WTC11 (cell line): Measurements from ENCODE around the gene SLC6A16. TPM values are rescaled to one million over a fixed set of nuclear protein-coding genes. Genes with fewer than 3 reads are reported as not detected.

Experiments used
- AFF4 ChIP-seq: sonication (generic); formaldehyde crosslinking; IDR thresholded peaks from 2 replicates; pipeline ENCODE4 v1.8.1; 2023; ENCODE audit warnings: mild to moderate bottlenecking, missing genetic modification reagents, borderline replicate concordance
- AR ChIP-seq: fragments of 250-450 bp; sonication (Bioruptor Pico); IDR thresholded peaks from 2 replicates; pipeline ENCODE4 v1.9.0; 2021; ENCODE audit warnings: mild to moderate bottlenecking
- ATF6 ChIP-seq: sonication (generic); formaldehyde crosslinking; IDR thresholded peaks from 2 replicates; pipeline ENCODE4 v1.8.1; 2023; ENCODE audit warnings: mild to moderate bottlenecking, missing genetic modification reagents
- CBFB ChIP-seq: sonication (generic); formaldehyde crosslinking; IDR thresholded peaks from 2 replicates; pipeline ENCODE4 v1.8.1; 2022; ENCODE audit warnings: mild to moderate bottlenecking, low read depth, missing genetic modification reagents
- CREB1 ChIP-seq: sonication (generic); formaldehyde crosslinking; IDR thresholded peaks from 2 replicates; pipeline ENCODE4 v1.8.0; 2023; ENCODE audit warnings: mild to moderate bottlenecking, missing genetic modification reagents
- ERG ChIP-seq: fragments of 250-450 bp; sonication (Bioruptor Pico); IDR thresholded peaks from 2 replicates; pipeline ENCODE4 v1.8.0; 2021; ENCODE audit warnings: mild to moderate bottlenecking
- FOXK1 ChIP-seq: sonication (generic); formaldehyde crosslinking; IDR thresholded peaks from 2 replicates; pipeline ENCODE4 v1.8.0; 2022; ENCODE audit warnings: mild to moderate bottlenecking, moderate library complexity, missing genetic modification reagents
- FOXP1 ChIP-seq: sonication (generic); formaldehyde crosslinking; IDR thresholded peaks from 2 replicates; pipeline ENCODE4 v1.8.0; 2022; ENCODE audit warnings: missing genetic modification reagents, mild to moderate bottlenecking, moderate library complexity, borderline replicate concordance
- IRF2 ChIP-seq: sonication (generic); formaldehyde crosslinking; IDR thresholded peaks from 2 replicates; pipeline ENCODE4 v1.8.0; 2022; ENCODE audit warnings: low read depth, missing genetic modification reagents, borderline replicate concordance
- MYBL2 ChIP-seq: sonication (generic); formaldehyde crosslinking; IDR thresholded peaks from 2 replicates; pipeline ENCODE4 v1.8.1; 2023; ENCODE audit warnings: mild to moderate bottlenecking, moderate library complexity, missing genetic modification reagents
- NR3C1 ChIP-seq: sonication (generic); formaldehyde crosslinking; conservative IDR thresholded peaks from 2 replicates; pipeline ENCODE4 v1.8.1; 2023; ENCODE audit warnings: low read depth, mild to moderate bottlenecking, missing genetic modification reagents
- PRRX2 ChIP-seq: fragments of 250-450 bp; sonication (Bioruptor Pico); IDR thresholded peaks from 2 replicates; pipeline ENCODE4 v1.8.0; 2021; ENCODE audit warnings: mild to moderate bottlenecking
- RORB ChIP-seq: fragments of 250-450 bp; sonication (Bioruptor Pico); IDR thresholded peaks from 2 replicates; pipeline ENCODE4 v1.9.0; 2021; ENCODE audit warnings: mild to moderate bottlenecking
- TEAD4 ChIP-seq: sonication (generic); formaldehyde crosslinking; IDR thresholded peaks from 2 replicates; pipeline ENCODE4 v1.8.0; 2022; ENCODE audit warnings: mild to moderate bottlenecking, missing genetic modification reagents
- ZBTB43 ChIP-seq: sonication (generic); formaldehyde crosslinking; IDR thresholded peaks from 2 replicates; pipeline ENCODE4 v1.8.1; 2023; ENCODE audit warnings: mild to moderate bottlenecking, missing genetic modification reagents
- ZNF138 ChIP-seq: sonication (generic); formaldehyde crosslinking; conservative IDR thresholded peaks from 2 replicates; pipeline ENCODE4 v1.8.1; 2022; ENCODE audit warnings: mild to moderate bottlenecking, moderate library complexity, missing genetic modification reagents
- ZNF219 ChIP-seq: sonication (generic); formaldehyde crosslinking; IDR thresholded peaks from 2 replicates; pipeline ENCODE4 v1.8.0; 2023; ENCODE audit warnings: missing genetic modification reagents, mild to moderate bottlenecking, borderline replicate concordance
- ZNF423 ChIP-seq: fragments of 250-450 bp; sonication (Bioruptor Pico); IDR thresholded peaks from 2 replicates; pipeline ENCODE4 v2.1.2; 2022; ENCODE audit warnings: mild to moderate bottlenecking, moderate library complexity
- total RNA-seq: library from RNA; stranded (reverse); gene quantifications from 3 replicates; pipeline ENCODE4 v1.2.3, GENCODE V29; 2021
- TF ChIP-seq, protein P1 (sequence below): sonication (generic); formaldehyde crosslinking; IDR thresholded peaks from 2 replicates; pipeline ENCODE4 v1.8.0; 2023; ENCODE audit warnings: mild to moderate bottlenecking, missing genetic modification reagents
- TF ChIP-seq, protein P2 (sequence below): fragments of 250-450 bp; sonication (Bioruptor Pico); IDR thresholded peaks from 2 replicates; pipeline ENCODE4 v1.9.0; 2021; ENCODE audit warnings: mild to moderate bottlenecking
- TF ChIP-seq, protein P3 (sequence below): sonication (generic); formaldehyde crosslinking; IDR thresholded peaks from 2 replicates; pipeline ENCODE4 v1.8.0; 2022; ENCODE audit warnings: mild to moderate bottlenecking, missing genetic modification reagents
- TF ChIP-seq, protein P4 (sequence below): sonication (generic); formaldehyde crosslinking; IDR thresholded peaks from 2 replicates; pipeline ENCODE4 v1.8.0; 2022; ENCODE audit warnings: mild to moderate bottlenecking, missing genetic modification reagents

The SLC6A16 gene
- total RNA-seq, 1 experiment from 2014 or later = 1.5 TPM

DNA sequence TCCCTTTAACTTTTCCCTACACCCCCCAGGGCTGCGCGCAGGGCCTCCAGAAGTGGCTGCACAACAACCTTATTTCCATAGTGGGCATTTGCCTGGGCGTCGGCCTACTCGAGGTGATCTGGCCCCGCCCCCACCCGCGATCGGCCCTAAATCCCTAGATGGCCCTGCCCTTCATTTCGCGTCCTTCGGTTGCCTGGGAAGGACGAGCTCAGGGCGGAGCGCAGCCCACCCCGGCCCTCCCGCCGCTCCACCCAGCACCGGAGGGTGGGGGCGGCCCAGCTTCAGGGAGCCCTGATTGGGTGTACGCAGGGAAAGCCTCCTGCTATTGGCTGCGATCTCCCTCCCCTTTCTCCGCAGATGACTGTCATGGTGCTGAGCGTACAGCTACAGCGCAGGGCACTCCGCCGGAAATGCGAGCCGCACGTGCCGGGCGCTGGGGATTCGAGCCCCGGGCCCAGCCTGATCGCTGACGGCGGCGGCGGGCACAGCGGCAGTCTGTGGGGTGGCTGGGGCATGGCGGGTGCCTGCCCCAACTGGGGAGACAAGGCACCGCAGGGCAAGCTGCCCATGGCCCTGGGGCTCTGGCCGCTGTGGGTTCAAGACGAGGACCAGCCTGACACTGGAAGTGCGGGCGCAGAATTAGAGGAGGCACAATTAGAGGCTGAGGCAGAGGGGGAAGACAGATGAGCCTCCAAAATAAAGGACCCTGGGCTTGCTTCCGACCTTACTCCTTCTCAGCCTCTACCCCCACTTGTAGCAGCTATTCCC, 14.5 kb upstream of the SLC6A16 start (continued):
- TF ChIP-seq, protein P1, sequence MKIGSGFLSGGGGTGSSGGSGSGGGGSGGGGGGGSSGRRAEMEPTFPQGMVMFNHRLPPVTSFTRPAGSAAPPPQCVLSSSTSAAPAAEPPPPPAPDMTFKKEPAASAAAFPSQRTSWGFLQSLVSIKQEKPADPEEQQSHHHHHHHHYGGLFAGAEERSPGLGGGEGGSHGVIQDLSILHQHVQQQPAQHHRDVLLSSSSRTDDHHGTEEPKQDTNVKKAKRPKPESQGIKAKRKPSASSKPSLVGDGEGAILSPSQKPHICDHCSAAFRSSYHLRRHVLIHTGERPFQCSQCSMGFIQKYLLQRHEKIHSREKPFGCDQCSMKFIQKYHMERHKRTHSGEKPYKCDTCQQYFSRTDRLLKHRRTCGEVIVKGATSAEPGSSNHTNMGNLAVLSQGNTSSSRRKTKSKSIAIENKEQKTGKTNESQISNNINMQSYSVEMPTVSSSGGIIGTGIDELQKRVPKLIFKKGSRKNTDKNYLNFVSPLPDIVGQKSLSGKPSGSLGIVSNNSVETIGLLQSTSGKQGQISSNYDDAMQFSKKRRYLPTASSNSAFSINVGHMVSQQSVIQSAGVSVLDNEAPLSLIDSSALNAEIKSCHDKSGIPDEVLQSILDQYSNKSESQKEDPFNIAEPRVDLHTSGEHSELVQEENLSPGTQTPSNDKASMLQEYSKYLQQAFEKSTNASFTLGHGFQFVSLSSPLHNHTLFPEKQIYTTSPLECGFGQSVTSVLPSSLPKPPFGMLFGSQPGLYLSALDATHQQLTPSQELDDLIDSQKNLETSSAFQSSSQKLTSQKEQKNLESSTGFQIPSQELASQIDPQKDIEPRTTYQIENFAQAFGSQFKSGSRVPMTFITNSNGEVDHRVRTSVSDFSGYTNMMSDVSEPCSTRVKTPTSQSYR (CRISPR knock-in tag) = peak; percentile 97
- TF ChIP-seq TEAD4 (CRISPR knock-in tag) (peak; percentile 77), PRRX2 (CRISPR knock-in tag) (no peak), ZNF423 (no peak), MYBL2 (CRISPR knock-in tag) (peak; percentile 95), NR3C1 (CRISPR knock-in tag) (peak; percentile 91; the same call in 1 of the 2 replicates), ERG (CRISPR knock-in tag) (no peak), ZBTB43 (CRISPR knock-in tag) (peak; percentile 91; the same call in 1 of the 2 replicates), CREB1 (CRISPR knock-in tag) (peak; percentile 98), ZNF138 (peak; percentile 96), AFF4 (CRISPR knock-in tag) (peak; percentile 99), AR (CRISPR knock-in tag) (no peak), CBFB (CRISPR knock-in tag) (no peak), ZNF219 (CRISPR knock-in tag) (no peak), FOXP1 (peak; percentile 99), RORB (CRISPR knock-in tag) (no peak), ATF6 (CRISPR knock-in tag) (0 out of 2 replicates have a peak, but pooled peaks have one; percentile 32), IRF2 (CRISPR knock-in tag) (no peak), FOXK1 (peak; percentile 93)
- TF ChIP-seq, protein P2, sequence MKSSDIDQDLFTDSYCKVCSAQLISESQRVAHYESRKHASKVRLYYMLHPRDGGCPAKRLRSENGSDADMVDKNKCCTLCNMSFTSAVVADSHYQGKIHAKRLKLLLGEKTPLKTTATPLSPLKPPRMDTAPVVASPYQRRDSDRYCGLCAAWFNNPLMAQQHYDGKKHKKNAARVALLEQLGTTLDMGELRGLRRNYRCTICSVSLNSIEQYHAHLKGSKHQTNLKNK = 0 out of 2 replicates have a peak, but pooled peaks have one; percentile 43
- TF ChIP-seq, protein P3, sequence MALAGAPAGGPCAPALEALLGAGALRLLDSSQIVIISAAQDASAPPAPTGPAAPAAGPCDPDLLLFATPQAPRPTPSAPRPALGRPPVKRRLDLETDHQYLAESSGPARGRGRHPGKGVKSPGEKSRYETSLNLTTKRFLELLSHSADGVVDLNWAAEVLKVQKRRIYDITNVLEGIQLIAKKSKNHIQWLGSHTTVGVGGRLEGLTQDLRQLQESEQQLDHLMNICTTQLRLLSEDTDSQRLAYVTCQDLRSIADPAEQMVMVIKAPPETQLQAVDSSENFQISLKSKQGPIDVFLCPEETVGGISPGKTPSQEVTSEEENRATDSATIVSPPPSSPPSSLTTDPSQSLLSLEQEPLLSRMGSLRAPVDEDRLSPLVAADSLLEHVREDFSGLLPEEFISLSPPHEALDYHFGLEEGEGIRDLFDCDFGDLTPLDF = peak; percentile 97
- TF ChIP-seq, protein P4, sequence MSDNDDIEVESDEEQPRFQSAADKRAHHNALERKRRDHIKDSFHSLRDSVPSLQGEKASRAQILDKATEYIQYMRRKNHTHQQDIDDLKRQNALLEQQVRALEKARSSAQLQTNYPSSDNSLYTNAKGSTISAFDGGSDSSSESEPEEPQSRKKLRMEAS (CRISPR knock-in tag) = peak; percentile 100
